Trophoblast cell (in vitro differentiated cells and primary cell): Measurements from ENCODE around the gene ALKBH5.

Source experiments
- DNase-seq, 2 donors: peaks; one replicate each; pipeline ENCODE4 v3.0.0-alpha.2; 2016
- H2AFZ ChIP-seq: 2 replicates; pipeline ENCODE4 v1.6.1; 2013; ENCODE audit warnings: low read length, moderate library complexity, mild to moderate bottlenecking; ENCODE audit not compliant: insufficient read depth, poor library complexity
- H2AK5ac ChIP-seq: 2 replicates; pipeline ENCODE4 v1.6.1; 2013; ENCODE audit warnings: mild to moderate bottlenecking, low read length
- H2BK120ac ChIP-seq: 2 replicates; pipeline ENCODE4 v1.6.1; 2013; ENCODE audit warnings: low read length, mild to moderate bottlenecking, moderate library complexity; ENCODE audit not compliant: insufficient read depth, poor library complexity
- H2BK12ac ChIP-seq: 2 replicates; pipeline ENCODE4 v1.6.1; 2013; ENCODE audit warnings: mild to moderate bottlenecking, low read length, moderate library complexity
- H2BK5ac ChIP-seq: 2 replicates; pipeline ENCODE4 v1.6.1; 2013; ENCODE audit warnings: low read length, low read depth, moderate library complexity, mild to moderate bottlenecking; ENCODE audit not compliant: poor library complexity
- H3K14ac ChIP-seq: 2 replicates; pipeline ENCODE4 v1.6.1; 2013; ENCODE audit warnings: mild to moderate bottlenecking, low read length
- H3K18ac ChIP-seq: 2 replicates; pipeline ENCODE4 v1.6.1; 2013; ENCODE audit warnings: mild to moderate bottlenecking, low read length
- H3K23ac ChIP-seq: 2 replicates; pipeline ENCODE4 v1.6.1; 2013; ENCODE audit warnings: low read length
- H3K27ac ChIP-seq: 2 replicates; pipeline ENCODE4 v1.5.1; 2013; ENCODE audit warnings: low read depth, mild to moderate bottlenecking, inconsistent platforms, low read length, moderate library complexity
- H3K27me3 ChIP-seq: 2 replicates; pipeline ENCODE4 v1.6.1; 2013; ENCODE audit warnings: inconsistent platforms, mild to moderate bottlenecking, low read length, moderate library complexity; ENCODE audit not compliant: insufficient read depth
- H3K36me3 ChIP-seq, 2 experiments: 1 replicate in 1 of 2; 2 replicates in 1 of 2; pipeline ENCODE4 v1.6.1; 2013; ENCODE audit warnings: low read length in 2 of 2, mild to moderate bottlenecking in 2 of 2, moderate library complexity in 1 of 2; ENCODE audit not compliant: insufficient read depth in 2 of 2, control insufficient read depth in 1 of 2
- H3K4ac ChIP-seq: 2 replicates; pipeline ENCODE4 v1.6.1; 2013; ENCODE audit warnings: low read depth, mild to moderate bottlenecking, low read length, moderate library complexity
- H3K4me1 ChIP-seq, 2 experiments: 1 replicate in 1 of 2; 2 replicates in 1 of 2; pipeline ENCODE4 v1.6.1; 2013; ENCODE audit warnings: low read length in 2 of 2, mild to moderate bottlenecking in 2 of 2, moderate library complexity in 1 of 2; ENCODE audit not compliant: insufficient read depth in 2 of 2, control insufficient read depth in 1 of 2
- H3K4me2 ChIP-seq: 2 replicates; pipeline ENCODE4 v1.6.1; 2013; ENCODE audit warnings: inconsistent platforms, mild to moderate bottlenecking, low read length, moderate library complexity
- H3K4me3 ChIP-seq: 2 replicates; pipeline ENCODE4 v1.5.1; 2013; ENCODE audit warnings: mild to moderate bottlenecking, low read depth, low read length, inconsistent platforms
- H3K79me1 ChIP-seq: one replicate; pipeline ENCODE4 v1.6.1; 2013; ENCODE audit warnings: low read length
- H3K79me2 ChIP-seq: 2 replicates; pipeline ENCODE4 v1.6.1; 2013; ENCODE audit warnings: low read length, mild to moderate bottlenecking; ENCODE audit not compliant: control insufficient read depth, insufficient read depth, poor library complexity
- H3K9ac ChIP-seq: 2 replicates; pipeline ENCODE4 v1.6.1; 2013; ENCODE audit warnings: mild to moderate bottlenecking, low read length
- H3K9me3 ChIP-seq: 2 replicates; pipeline ENCODE4 v1.6.1; 2013; ENCODE audit warnings: low read depth, mild to moderate bottlenecking, control low read depth, inconsistent platforms, low read length; ENCODE audit not compliant: insufficient read depth
- H4K12ac ChIP-seq: 2 replicates; pipeline ENCODE4 v1.6.1; 2013; ENCODE audit warnings: low read depth, mild to moderate bottlenecking, low read length, moderate library complexity
- H4K8ac ChIP-seq: 2 replicates; pipeline ENCODE4 v1.6.1; 2013; ENCODE audit warnings: low read depth, mild to moderate bottlenecking, low read length, moderate library complexity
- H4K91ac ChIP-seq: one replicate; pipeline ENCODE4 v1.6.1; 2013; ENCODE audit warnings: low read depth, mild to moderate bottlenecking, low read length, moderate library complexity
- WGBS: extraction: QIAGEN DNeasy Blood & Tissue Kit; methylation state at CpG from one replicate; pipeline ENCODE4 v1.1.7; 2013; ENCODE audit warnings: missing lambda C conversion rate; ENCODE audit not compliant: insufficient read length, insufficient coverage; ENCODE audit errors: extremely low coverage; 5-methylcytosine and 5-hydroxymethylcytosine counted together

ALKBH5 gene

GRCh38 chr17:18139498-18139897 lies 44.1 kb upstream of the ALKBH5 start:
- Histone ChIP-seq H4K12ac (no peak overlapping the region), H2BK120ac (no peak overlapping the region), H3K14ac (peak overlapping the region; percentile 41), H3K4me2 (no peak overlapping the region), H3K79me1 (no peaks in the 10 kb centered on the region), H3K27me3 (no peaks in the 10 kb centered on the region), H2BK12ac (no peak overlapping the region), H2AK5ac (peak overlapping the region; percentile 49), H3K4ac (no peak overlapping the region), H3K9ac (no peak overlapping the region), H3K79me2 (no peaks in the 10 kb centered on the region), H3K4me1 (peaks cover 8 to 12% of the 10 kb centered on the region in 2 experiments), H3K23ac (no peak overlapping the region), H4K8ac (peak overlapping the region; percentile 27), H3K9me3 (no peaks in the 10 kb centered on the region), H2BK5ac (no peak overlapping the region), H3K18ac (no peak overlapping the region), H3K27ac (no peak overlapping the region), H4K91ac (no peak overlapping the region), H3K36me3 (no peaks in the 10 kb centered on the region), H2AFZ (no peak overlapping the region), H3K4me3 (no peak overlapping the region)
- WGBS = no CpG with 5 or more reads among the region's 14 CpGs
- DNase-seq = peak; percentile 6 to 17

- H2BK5ac ChIP-seq = no peak overlapping the region
- no peaks in the 10 kb centered on the region for H3K9me3 ChIP-seq
- no peak overlapping the region for H2BK12ac ChIP-seq
- no peak overlapping the region for H3K9ac ChIP-seq
- H3K23ac ChIP-seq = no peak overlapping the region
- no peak overlapping the region for H3K4me3 ChIP-seq
- no peak overlapping the region for H4K8ac ChIP-seq
- DNase-seq = peak in 1 of 2 donors; percentile 7
- H4K91ac ChIP-seq = no peak overlapping the region
- H3K14ac ChIP-seq = no peak overlapping the region
- H3K79me2 ChIP-seq = no peaks in the 10 kb centered on the region
- no peak overlapping the region for H3K18ac ChIP-seq
- H4K12ac ChIP-seq = no peak overlapping the region
- no peak overlapping the region for H3K4me2 ChIP-seq
- H3K79me1 ChIP-seq = no peaks in the 10 kb centered on the region
- H2AFZ ChIP-seq = no peak overlapping the region
- H3K4ac ChIP-seq = no peak overlapping the region
- H3K4me1 ChIP-seq = peaks cover 8 to 12% of the 10 kb centered on the region in 2 experiments
- H2BK120ac ChIP-seq = no peak overlapping the region
- no peak overlapping the region for H3K27ac ChIP-seq
- no CpG with 5 or more reads among the region's 3 CpGs for WGBS
- H2AK5ac ChIP-seq = no peak overlapping the region
- H3K36me3 ChIP-seq = no peaks in the 10 kb centered on the region
- H3K27me3 ChIP-seq = no peaks in the 10 kb centered on the region
These were observed 43.7 kb upstream of the ALKBH5 start for GRCh38 chr17:18139949-18140348.

GRCh38 chr17:18140648-18141047 lies 43.0 kb upstream of the ALKBH5 start:
- H3K79me1 ChIP-seq = no peaks in the 10 kb centered on the region

GRCh38 chr17:18141210-18141803 lies 42.3 kb upstream of the ALKBH5 start:
- Histone ChIP-seq H3K4ac (no peak overlapping the region), H3K9ac (no peak overlapping the region), H3K4me1 (peaks cover 8 to 12% of the 10 kb centered on the region in 2 experiments), H2AK5ac (no peak overlapping the region), H2AFZ (no peak overlapping the region), H4K91ac (no peak overlapping the region), H2BK120ac (no peak overlapping the region), H4K8ac (no peak overlapping the region), H3K4me3 (no peak overlapping the region), H3K4me2 (no peak overlapping the region), H2BK12ac (no peak overlapping the region), H3K14ac (no peak overlapping the region), H3K18ac (no peak overlapping the region), H2BK5ac (no peak overlapping the region), H3K79me2 (no peaks in the 10 kb centered on the region), H3K23ac (no peak overlapping the region), H3K79me1 (no peaks in the 10 kb centered on the region), H3K9me3 (peaks cover 4% of the 10 kb centered on the region), H3K36me3 (no peaks in the 10 kb centered on the region), H3K27me3 (no peaks in the 10 kb centered on the region), H3K27ac (no peak overlapping the region), H4K12ac (no peak overlapping the region)
- DNase-seq = peak; percentile 45 to 87
- no CpG with 5 or more reads among the region's 9 CpGs for WGBS

More at GRCh38 chr17:18140648-18141047, 43.0 kb upstream of the ALKBH5 start:
- Histone ChIP-seq H4K91ac (no peak overlapping the region), H3K27ac (no peak overlapping the region), H3K36me3 (no peaks in the 10 kb centered on the region), H3K79me2 (no peaks in the 10 kb centered on the region), H3K4ac (no peak overlapping the region), H3K23ac (no peak overlapping the region), H2BK120ac (no peak overlapping the region), H3K18ac (no peak overlapping the region), H2AK5ac (no peak overlapping the region), H3K4me2 (no peak overlapping the region), H2BK5ac (no peak overlapping the region), H4K8ac (no peak overlapping the region), H4K12ac (no peak overlapping the region), H3K27me3 (no peaks in the 10 kb centered on the region), H3K14ac (no peak overlapping the region), H2AFZ (no peak overlapping the region), H2BK12ac (no peak overlapping the region), H3K9ac (no peak overlapping the region), H3K9me3 (no peaks in the 10 kb centered on the region), H3K4me3 (no peak overlapping the region), H3K4me1 (peaks cover 8 to 12% of the 10 kb centered on the region in 2 experiments)
- WGBS = no CpG with 5 or more reads among the region's 3 CpGs
- DNase-seq = no peak
